Measurements from ENCODE around the gene NUP210. TPM values are rescaled to one million over a fixed set of nuclear protein-coding genes. Genes with fewer than 3 reads are reported as not detected.

The NUP210 gene
- total RNA-seq = 0.29 and 1.3 TPM in 2 replicates

GRCh38 chr3:13420045-13420830, at the start of gene NUP210:
Gene NUP210 (minus strand): TSS chr3:13420322. CDS start chr3:13420226, 96 bp downstream.

Small RNA genes within 50 kb of the gene (small RNA-seq; reads per million reads assigned to genes)
- not detected for gene AC027124.2

Other genes starting within 250 kb of the NUP210 start
- gene HDAC11, start 60.0 kb upstream of the NUP210 start, total RNA-seq = 3.9 and 7.8 TPM in 2 replicates
- 1.2 and 7.5 TPM in 2 replicates for gene FBLN2, start 128.8 kb upstream of the NUP210 start, total RNA-seq

All from vein endothelial cell (primary cell).